Hepatic stellate cell (primary cell): ENCODE measurements around the gene CDRT4.

Source experiments
- DNase-seq: peaks from one replicate; pipeline ENCODE4 v3.0.0; 2011; ENCODE audit warnings: low spot score

Gene CDRT4

DNA sequence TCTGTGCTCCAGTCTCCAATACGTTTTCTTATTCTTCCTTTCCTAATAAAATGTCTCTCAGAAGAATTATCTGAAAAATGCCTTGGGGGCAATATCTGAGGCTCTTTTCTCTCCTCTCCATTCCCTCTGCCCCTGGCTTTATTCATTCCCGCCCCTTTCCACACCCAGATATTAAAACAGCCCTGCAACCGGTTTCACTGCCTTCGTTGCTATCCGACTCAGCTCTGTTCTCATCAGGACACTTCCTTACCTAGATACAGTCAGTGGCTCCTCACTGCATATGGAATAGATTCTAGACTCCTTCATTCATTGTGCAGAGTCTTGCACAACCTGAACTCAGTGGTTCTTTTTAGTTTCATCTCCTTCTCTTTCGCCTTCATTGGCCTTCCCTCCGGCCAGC, 74.0 kb downstream of the CDRT4 start:
- DNase-seq: no peak

GRCh38 chr17:15392326-15392741, 75.1 kb downstream of the CDRT4 start:
- DNase-seq: peak; percentile 49

- no peak for DNase-seq
These were observed 78.9 kb downstream of the CDRT4 start for GRCh38 chr17:15388356-15389041.

DNA sequence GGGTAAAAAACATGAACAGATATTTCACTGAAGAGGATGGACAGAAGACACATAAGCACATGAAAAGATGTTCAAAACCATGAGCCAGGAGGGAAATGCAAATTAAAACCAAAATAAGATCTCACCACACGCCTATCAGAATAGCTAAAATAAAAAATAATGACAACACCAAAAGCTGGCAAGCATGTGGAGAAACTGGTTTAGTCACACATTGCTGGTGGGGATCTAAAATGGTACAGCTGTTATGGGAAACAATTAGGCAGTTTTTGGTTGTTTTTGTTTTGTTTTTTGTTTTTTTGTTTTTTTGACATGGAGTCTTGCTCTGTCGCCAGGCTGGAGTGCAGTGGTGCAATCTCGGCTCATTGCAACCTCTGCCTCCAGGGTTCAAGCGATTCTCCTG, 81.3 kb downstream of the CDRT4 start:
- DNase-seq: no peak
